GM12878 (cell line): Measurements from ENCODE around the gene ERP27. TPM values are rescaled to one million over a fixed set of nuclear protein-coding genes. Genes with fewer than 3 reads are reported as not detected.

Experiments used
- ATF7 ChIP-seq: fragments of 450-650 bp; IDR thresholded peaks from 2 replicates; pipeline ENCODE4 v1.6.1; 2016; ENCODE audit warnings: low read depth, mild to moderate bottlenecking
- CREB1 ChIP-seq: IDR thresholded peaks from 2 replicates; pipeline ENCODE4 v1.6.1; 2012; ENCODE audit warnings: low read depth, mild to moderate bottlenecking, inconsistent platforms
- DPF2 ChIP-seq: fragments of 450-650 bp; IDR thresholded peaks from 2 replicates; pipeline ENCODE4 v1.6.1; 2017; ENCODE audit warnings: mild to moderate bottlenecking
- KLF5 ChIP-seq: fragments of 450-650 bp; IDR thresholded peaks from 2 replicates; pipeline ENCODE4 v1.6.1; 2014; ENCODE audit warnings: mild to moderate bottlenecking; ENCODE audit not compliant: partially characterized antibody
- RCOR1 ChIP-seq: conservative IDR thresholded peaks from 2 replicates; pipeline ENCODE4 v1.6.1; 2012; ENCODE audit warnings: low read depth, low read length, improper control_type of control experiment
- RUNX3 ChIP-seq: IDR thresholded peaks from 2 replicates; pipeline ENCODE4 v1.6.1; 2012; ENCODE audit warnings: low read length, inconsistent platforms
- SUZ12 ChIP-seq: fragments of 200-600 bp; sonication (generic); IDR thresholded peaks from one replicate; pipeline ENCODE4 v1.6.1; 2018; ENCODE audit warnings: antibody characterized with exemption, mild to moderate bottlenecking; ENCODE audit not compliant: unreplicated experiment
- ZNF274 ChIP-seq: IDR thresholded peaks from one replicate; pipeline ENCODE4 v1.8.0; 2011; ENCODE audit not compliant: insufficient read length, insufficient read depth
- polyA plus RNA-seq, 11 experiments: library from polyadenylated mRNA; depleted of rRNA in 4 of 11; unstranded in 6 of 11; stranded (reverse) in 5 of 11; fragments of >200 nt; fragmentation: Nextera tagmentation in 4 of 11; fragmentation: Illumina TruSeq in 1 of 11; extraction: Ambion mirVana in 4 of 11; extraction: Trizol in 1 of 11; gene quantifications; 1 replicate in 1 of 11; 2 replicates in 10 of 11; pipeline versions ENCODE4 v1.2.1 to v1.2.3, GENCODE V29; 2011 to 2016; ENCODE audit warnings: inconsistent platforms in 2 of 11, missing spikeins in 2 of 11, low read depth in 1 of 11
- total RNA-seq, 4 experiments: library from RNA; depleted of rRNA in 3 of 4; stranded (reverse); fragments of >200 nt in 3 of 4; fragmentation: Illumina TruSeq in 1 of 4; extraction: Trizol in 1 of 4; gene quantifications; 2 replicates each; pipeline versions ENCODE4 v1.2.1 to v1.2.3, GENCODE V29; 2013 to 2021
- TF ChIP-seq, protein P1 (sequence below): fragments of 450-650 bp; IDR thresholded peaks from 2 replicates; pipeline ENCODE4 v1.6.1; 2017; ENCODE audit warnings: low read depth, mild to moderate bottlenecking, moderate library complexity
- TF ChIP-seq, protein P2 (sequence below): fragments of 450-650 bp; IDR thresholded peaks from 2 replicates; pipeline ENCODE4 v1.6.1; 2017; ENCODE audit warnings: mild to moderate bottlenecking, moderate library complexity
- TF ChIP-seq, protein P3 (sequence below): fragments of 150-350 bp; IDR thresholded peaks from 2 replicates; pipeline ENCODE4 v1.6.1; 2014; ENCODE audit warnings: mild to moderate bottlenecking, low read depth, low read length
- TF ChIP-seq, protein P4 (sequence below): IDR thresholded peaks from 2 replicates; pipeline ENCODE4 v1.6.1; 2011; ENCODE audit warnings: low read depth, low read length, improper control_type of control experiment, borderline replicate concordance
- TF ChIP-seq, protein P5 (sequence below): fragments of 450-650 bp; IDR thresholded peaks from 2 replicates; pipeline ENCODE4 v1.6.1; 2017; ENCODE audit warnings: mild to moderate bottlenecking, moderate library complexity
- TF ChIP-seq, protein P6 (sequence below): fragments of 450-650 bp; IDR thresholded peaks from 2 replicates; pipeline ENCODE4 v1.6.1; 2016; ENCODE audit warnings: mild to moderate bottlenecking
- TF ChIP-seq, protein P7 (sequence below): IDR thresholded peaks from 2 replicates; pipeline ENCODE4 v1.6.1; 2012; ENCODE audit warnings: low read depth, low read length, improper control_type of control experiment

Gene ERP27
- total and polyA plus RNA-seq, 10 of the 15 experiments (the other 5 are each of a cell fraction or from before 2014, with no cell fraction given), result 0.91 to 2.4 (median 1.4) TPM

DNA sequence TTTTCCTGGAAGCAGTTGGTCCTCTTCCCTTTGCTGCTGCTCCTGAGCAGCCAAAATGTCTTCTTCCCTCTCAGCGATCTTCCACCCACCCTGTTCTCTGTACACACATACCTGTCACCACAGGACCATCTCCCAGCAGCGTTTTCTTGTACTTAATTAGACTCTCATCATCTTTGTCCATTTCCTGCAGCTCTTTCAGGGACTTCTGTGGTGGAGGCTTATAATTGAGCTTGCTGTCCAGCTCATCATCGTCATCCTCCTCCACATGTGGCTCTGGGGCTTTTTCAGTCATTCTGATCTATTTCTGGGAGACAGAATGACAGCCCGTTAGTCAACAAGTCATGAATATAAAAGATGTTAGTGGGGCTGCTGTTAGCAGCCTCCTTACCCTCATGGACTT is 12.1 kb upstream of the ERP27 start (continued):
- TF ChIP-seq, protein P1, sequence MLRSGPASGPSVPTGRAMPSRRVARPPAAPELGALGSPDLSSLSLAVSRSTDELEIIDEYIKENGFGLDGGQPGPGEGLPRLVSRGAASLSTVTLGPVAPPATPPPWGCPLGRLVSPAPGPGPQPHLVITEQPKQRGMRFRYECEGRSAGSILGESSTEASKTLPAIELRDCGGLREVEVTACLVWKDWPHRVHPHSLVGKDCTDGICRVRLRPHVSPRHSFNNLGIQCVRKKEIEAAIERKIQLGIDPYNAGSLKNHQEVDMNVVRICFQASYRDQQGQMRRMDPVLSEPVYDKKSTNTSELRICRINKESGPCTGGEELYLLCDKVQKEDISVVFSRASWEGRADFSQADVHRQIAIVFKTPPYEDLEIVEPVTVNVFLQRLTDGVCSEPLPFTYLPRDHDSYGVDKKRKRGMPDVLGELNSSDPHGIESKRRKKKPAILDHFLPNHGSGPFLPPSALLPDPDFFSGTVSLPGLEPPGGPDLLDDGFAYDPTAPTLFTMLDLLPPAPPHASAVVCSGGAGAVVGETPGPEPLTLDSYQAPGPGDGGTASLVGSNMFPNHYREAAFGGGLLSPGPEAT, result peak; percentile 78; the same call in 1 of the 2 replicates
- TF ChIP-seq DPF2, result peak; percentile 35; the same call in 1 of the 2 replicates
- no peak for TF ChIP-seq ZNF274
- TF ChIP-seq, protein P2, sequence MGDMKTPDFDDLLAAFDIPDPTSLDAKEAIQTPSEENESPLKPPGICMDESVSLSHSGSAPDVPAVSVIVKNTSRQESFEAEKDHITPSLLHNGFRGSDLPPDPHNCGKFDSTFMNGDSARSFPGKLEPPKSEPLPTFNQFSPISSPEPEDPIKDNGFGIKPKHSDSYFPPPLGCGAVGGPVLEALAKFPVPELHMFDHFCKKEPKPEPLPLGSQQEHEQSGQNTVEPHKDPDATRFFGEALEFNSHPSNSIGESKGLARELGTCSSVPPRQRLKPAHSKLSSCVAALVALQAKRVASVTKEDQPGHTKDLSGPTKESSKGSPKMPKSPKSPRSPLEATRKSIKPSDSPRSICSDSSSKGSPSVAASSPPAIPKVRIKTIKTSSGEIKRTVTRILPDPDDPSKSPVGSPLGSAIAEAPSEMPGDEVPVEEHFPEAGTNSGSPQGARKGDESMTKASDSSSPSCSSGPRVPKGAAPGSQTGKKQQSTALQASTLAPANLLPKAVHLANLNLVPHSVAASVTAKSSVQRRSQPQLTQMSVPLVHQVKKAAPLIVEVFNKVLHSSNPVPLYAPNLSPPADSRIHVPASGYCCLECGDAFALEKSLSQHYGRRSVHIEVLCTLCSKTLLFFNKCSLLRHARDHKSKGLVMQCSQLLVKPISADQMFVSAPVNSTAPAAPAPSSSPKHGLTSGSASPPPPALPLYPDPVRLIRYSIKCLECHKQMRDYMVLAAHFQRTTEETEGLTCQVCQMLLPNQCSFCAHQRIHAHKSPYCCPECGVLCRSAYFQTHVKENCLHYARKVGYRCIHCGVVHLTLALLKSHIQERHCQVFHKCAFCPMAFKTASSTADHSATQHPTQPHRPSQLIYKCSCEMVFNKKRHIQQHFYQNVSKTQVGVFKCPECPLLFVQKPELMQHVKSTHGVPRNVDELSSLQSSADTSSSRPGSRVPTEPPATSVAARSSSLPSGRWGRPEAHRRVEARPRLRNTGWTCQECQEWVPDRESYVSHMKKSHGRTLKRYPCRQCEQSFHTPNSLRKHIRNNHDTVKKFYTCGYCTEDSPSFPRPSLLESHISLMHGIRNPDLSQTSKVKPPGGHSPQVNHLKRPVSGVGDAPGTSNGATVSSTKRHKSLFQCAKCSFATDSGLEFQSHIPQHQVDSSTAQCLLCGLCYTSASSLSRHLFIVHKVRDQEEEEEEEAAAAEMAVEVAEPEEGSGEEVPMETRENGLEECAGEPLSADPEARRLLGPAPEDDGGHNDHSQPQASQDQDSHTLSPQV, result no peak
- TF ChIP-seq, protein P3, sequence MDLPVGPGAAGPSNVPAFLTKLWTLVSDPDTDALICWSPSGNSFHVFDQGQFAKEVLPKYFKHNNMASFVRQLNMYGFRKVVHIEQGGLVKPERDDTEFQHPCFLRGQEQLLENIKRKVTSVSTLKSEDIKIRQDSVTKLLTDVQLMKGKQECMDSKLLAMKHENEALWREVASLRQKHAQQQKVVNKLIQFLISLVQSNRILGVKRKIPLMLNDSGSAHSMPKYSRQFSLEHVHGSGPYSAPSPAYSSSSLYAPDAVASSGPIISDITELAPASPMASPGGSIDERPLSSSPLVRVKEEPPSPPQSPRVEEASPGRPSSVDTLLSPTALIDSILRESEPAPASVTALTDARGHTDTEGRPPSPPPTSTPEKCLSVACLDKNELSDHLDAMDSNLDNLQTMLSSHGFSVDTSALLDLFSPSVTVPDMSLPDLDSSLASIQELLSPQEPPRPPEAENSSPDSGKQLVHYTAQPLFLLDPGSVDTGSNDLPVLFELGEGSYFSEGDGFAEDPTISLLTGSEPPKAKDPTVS, result no peak
- peak; percentile 75 for TF ChIP-seq CREB1
- no peak; the same call in 1 of the 2 replicates for TF ChIP-seq RCOR1
- peak; percentile 75 for TF ChIP-seq ATF7
- TF ChIP-seq, protein P4, sequence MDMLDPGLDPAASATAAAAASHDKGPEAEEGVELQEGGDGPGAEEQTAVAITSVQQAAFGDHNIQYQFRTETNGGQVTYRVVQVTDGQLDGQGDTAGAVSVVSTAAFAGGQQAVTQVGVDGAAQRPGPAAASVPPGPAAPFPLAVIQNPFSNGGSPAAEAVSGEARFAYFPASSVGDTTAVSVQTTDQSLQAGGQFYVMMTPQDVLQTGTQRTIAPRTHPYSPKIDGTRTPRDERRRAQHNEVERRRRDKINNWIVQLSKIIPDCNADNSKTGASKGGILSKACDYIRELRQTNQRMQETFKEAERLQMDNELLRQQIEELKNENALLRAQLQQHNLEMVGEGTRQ, result no peak
- no peak for TF ChIP-seq SUZ12
- TF ChIP-seq, protein P5, sequence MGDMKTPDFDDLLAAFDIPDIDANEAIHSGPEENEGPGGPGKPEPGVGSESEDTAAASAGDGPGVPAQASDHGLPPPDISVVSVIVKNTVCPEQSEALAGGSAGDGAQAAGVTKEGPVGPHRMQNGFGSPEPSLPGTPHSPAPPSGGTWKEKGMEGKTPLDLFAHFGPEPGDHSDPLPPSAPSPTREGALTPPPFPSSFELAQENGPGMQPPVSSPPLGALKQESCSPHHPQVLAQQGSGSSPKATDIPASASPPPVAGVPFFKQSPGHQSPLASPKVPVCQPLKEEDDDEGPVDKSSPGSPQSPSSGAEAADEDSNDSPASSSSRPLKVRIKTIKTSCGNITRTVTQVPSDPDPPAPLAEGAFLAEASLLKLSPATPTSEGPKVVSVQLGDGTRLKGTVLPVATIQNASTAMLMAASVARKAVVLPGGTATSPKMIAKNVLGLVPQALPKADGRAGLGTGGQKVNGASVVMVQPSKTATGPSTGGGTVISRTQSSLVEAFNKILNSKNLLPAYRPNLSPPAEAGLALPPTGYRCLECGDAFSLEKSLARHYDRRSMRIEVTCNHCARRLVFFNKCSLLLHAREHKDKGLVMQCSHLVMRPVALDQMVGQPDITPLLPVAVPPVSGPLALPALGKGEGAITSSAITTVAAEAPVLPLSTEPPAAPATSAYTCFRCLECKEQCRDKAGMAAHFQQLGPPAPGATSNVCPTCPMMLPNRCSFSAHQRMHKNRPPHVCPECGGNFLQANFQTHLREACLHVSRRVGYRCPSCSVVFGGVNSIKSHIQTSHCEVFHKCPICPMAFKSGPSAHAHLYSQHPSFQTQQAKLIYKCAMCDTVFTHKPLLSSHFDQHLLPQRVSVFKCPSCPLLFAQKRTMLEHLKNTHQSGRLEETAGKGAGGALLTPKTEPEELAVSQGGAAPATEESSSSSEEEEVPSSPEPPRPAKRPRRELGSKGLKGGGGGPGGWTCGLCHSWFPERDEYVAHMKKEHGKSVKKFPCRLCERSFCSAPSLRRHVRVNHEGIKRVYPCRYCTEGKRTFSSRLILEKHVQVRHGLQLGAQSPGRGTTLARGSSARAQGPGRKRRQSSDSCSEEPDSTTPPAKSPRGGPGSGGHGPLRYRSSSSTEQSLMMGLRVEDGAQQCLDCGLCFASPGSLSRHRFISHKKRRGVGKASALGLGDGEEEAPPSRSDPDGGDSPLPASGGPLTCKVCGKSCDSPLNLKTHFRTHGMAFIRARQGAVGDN, result peak; percentile 19; the same call in 1 of the 2 replicates
- peak; percentile 84 for TF ChIP-seq RUNX3
- TF ChIP-seq, protein P6, sequence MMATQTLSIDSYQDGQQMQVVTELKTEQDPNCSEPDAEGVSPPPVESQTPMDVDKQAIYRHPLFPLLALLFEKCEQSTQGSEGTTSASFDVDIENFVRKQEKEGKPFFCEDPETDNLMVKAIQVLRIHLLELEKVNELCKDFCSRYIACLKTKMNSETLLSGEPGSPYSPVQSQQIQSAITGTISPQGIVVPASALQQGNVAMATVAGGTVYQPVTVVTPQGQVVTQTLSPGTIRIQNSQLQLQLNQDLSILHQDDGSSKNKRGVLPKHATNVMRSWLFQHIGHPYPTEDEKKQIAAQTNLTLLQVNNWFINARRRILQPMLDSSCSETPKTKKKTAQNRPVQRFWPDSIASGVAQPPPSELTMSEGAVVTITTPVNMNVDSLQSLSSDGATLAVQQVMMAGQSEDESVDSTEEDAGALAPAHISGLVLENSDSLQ, result peak; percentile 69
- TF ChIP-seq, protein P7, sequence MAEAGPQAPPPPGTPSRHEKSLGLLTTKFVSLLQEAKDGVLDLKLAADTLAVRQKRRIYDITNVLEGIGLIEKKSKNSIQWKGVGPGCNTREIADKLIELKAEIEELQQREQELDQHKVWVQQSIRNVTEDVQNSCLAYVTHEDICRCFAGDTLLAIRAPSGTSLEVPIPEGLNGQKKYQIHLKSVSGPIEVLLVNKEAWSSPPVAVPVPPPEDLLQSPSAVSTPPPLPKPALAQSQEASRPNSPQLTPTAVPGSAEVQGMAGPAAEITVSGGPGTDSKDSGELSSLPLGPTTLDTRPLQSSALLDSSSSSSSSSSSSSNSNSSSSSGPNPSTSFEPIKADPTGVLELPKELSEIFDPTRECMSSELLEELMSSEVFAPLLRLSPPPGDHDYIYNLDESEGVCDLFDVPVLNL, result no peak
- TF ChIP-seq KLF5, result no peak
